HL-60 (cell line): ENCODE results near the gene GON4L.

Source experiments
- GABPA ChIP-seq: IDR thresholded peaks from 2 replicates; pipeline ENCODE4 v1.6.1; 2012; ENCODE audit warnings: low read depth
- REST ChIP-seq: IDR thresholded peaks from 2 replicates; pipeline ENCODE4 v1.6.1; 2012; ENCODE audit warnings: low read depth; ENCODE audit not compliant: insufficient replicate concordance
- TF ChIP-seq, protein P1 (sequence below): IDR thresholded peaks from one replicate; pipeline ENCODE4 v1.5.1; 2011; ENCODE audit warnings: low read length, control low read depth, inconsistent platforms; ENCODE audit not compliant: insufficient read depth

DNA sequence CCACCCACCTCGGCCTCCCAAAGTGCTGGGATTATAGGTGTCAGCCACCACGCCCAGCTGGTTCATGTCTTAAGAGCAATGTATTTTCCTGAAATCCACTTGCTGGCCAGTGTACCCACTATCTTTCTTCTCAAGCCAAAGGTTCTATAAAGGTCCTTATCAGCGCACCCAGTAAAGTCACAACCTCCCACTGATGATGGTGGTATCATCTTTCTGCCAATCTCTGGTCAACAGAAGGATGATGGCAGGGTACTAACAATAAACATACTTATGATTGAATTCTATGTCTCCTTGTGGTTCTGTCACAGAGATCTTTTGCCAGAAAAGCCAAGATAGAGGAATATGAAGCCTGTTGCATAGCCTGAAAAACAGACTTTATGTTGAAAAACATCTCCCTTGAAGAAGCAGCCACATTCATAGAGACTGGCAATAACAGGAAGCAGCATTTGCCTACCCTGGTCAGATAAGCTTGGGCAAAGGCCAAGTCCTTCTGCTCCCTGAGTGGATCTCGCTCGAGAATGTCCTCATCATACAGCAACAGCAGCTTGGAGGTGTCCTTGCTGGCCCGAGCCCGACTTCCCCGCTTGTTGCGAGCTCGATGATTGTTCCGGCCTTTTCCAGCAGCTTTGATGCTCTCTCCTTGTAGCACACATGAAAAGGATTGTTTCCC lies 95.1 kb downstream of the GON4L start:
- TF ChIP-seq, protein P1, sequence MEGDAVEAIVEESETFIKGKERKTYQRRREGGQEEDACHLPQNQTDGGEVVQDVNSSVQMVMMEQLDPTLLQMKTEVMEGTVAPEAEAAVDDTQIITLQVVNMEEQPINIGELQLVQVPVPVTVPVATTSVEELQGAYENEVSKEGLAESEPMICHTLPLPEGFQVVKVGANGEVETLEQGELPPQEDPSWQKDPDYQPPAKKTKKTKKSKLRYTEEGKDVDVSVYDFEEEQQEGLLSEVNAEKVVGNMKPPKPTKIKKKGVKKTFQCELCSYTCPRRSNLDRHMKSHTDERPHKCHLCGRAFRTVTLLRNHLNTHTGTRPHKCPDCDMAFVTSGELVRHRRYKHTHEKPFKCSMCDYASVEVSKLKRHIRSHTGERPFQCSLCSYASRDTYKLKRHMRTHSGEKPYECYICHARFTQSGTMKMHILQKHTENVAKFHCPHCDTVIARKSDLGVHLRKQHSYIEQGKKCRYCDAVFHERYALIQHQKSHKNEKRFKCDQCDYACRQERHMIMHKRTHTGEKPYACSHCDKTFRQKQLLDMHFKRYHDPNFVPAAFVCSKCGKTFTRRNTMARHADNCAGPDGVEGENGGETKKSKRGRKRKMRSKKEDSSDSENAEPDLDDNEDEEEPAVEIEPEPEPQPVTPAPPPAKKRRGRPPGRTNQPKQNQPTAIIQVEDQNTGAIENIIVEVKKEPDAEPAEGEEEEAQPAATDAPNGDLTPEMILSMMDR: no peak
- no peak for TF ChIP-seq GABPA
- TF ChIP-seq REST: no peak
